ENCODE data around the gene KIAA0408. TPM values are rescaled to one million over a fixed set of nuclear protein-coding genes. Genes with fewer than 3 reads are reported as not detected.

The KIAA0408 gene
- total RNA-seq, 2 donors from 2014 or later = 1.5 to 1.8 TPM

GRCh38 chr6:127456465-127456864 is 2.7 kb downstream of the KIAA0408 start:
- H3K9me3 ChIP-seq = no peaks in the 10 kb centered on the region
- H3K36me3 ChIP-seq = no peaks in the 10 kb centered on the region
- H3K27ac ChIP-seq = peak overlapping the region in 1 of 2 donors; percentile 82
- H3K4me1 ChIP-seq = peaks cover 0 to 5% of the 10 kb centered on the region in 2 donors
- no peak overlapping the region for H3K4me3 ChIP-seq
- H3K27me3 ChIP-seq = no peaks in the 10 kb centered on the region
- TF ChIP-seq CTCF (IDR thresholded peaks at IDR 0.05) = no peak
- no peak for DNase-seq (ENCODE audit: low spot score)

- no peak for TF ChIP-seq CTCF (IDR thresholded peaks at IDR 0.05)
- no peak overlapping the region for H3K27ac ChIP-seq
- peaks cover 0 to 5% of the 10 kb centered on the region in 2 donors for H3K4me1 ChIP-seq
- DNase-seq (ENCODE audit: low spot score) = no peak
- no peaks in the 10 kb centered on the region for H3K9me3 ChIP-seq
- no peak overlapping the region for H3K4me3 ChIP-seq
- H3K36me3 ChIP-seq = peaks cover 2% of the 10 kb centered on the region
- no peaks in the 10 kb centered on the region for H3K27me3 ChIP-seq
These were observed 5.2 kb downstream of the KIAA0408 start for GRCh38 chr6:127453845-127454619.

DNA sequence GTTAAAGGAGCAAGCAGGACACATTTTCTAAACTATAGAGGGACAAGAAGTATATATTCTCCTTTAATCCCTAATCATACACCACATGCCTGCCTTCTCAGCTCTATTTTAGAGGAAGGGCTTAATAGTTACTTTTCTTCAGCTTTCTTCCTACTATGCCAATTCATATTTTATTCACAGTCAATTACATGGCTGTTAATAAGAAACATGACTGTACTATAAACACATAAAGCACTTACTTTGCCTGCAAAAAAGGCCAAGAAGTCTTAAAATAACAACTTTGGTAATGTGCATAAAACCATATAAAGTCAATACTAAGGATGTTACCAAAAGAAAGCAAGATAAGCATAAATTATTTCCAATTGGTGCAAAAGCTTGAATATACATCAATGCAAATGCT is 6.4 kb downstream of the KIAA0408 start:
- H3K4me3 ChIP-seq = no peak overlapping the region

GRCh38 chr6:127451388-127451787 is 7.8 kb downstream of the KIAA0408 start:
- DNase-seq (ENCODE audit: low spot score) = no peak
- peaks cover 0 to under 1% of the 10 kb centered on the region in 2 donors for H3K4me1 ChIP-seq
- H3K4me3 ChIP-seq = no peak overlapping the region
- H3K36me3 ChIP-seq = peaks cover 4% of the 10 kb centered on the region
- no peaks in the 10 kb centered on the region for H3K27me3 ChIP-seq
- no peaks in the 10 kb centered on the region for H3K9me3 ChIP-seq
- TF ChIP-seq CTCF (IDR thresholded peaks at IDR 0.05) = no peak
- no peak overlapping the region for H3K27ac ChIP-seq

More for the DNA sequence above, 6.4 kb downstream of the KIAA0408 start:
- Histone ChIP-seq H3K9me3 (no peaks in the 10 kb centered on the region), H3K36me3 (peaks cover 4% of the 10 kb centered on the region), H3K4me1 (peaks cover 0 to 5% of the 10 kb centered on the region in 2 donors), H3K27me3 (no peaks in the 10 kb centered on the region), H3K27ac (no peak overlapping the region)
- no peak for TF ChIP-seq CTCF (IDR thresholded peaks at IDR 0.05)
- no peak for DNase-seq (ENCODE audit: low spot score)

DNA sequence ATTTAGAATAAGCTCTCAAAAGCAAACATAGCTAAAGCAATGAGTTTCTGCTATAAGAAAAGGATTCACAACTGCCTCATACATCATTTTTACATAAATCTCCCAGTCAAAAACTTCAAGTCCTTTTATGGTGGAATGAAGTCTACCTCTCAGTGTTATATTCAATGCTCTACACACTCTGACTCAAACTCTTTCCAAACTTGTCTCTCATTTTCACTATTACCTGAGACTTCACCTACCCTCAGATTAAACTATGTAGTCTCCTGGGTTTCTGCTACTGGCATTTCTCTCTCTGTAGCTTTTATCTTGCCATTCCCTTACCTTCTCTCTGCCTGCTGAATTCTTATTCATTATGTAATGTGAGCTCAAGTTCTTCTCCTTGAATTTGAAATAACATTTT is 11.4 kb downstream of the KIAA0408 start:
- no peaks in the 10 kb centered on the region for H3K27me3 ChIP-seq
- H3K9me3 ChIP-seq = no peaks in the 10 kb centered on the region
- no peak for TF ChIP-seq CTCF (IDR thresholded peaks at IDR 0.05)
- no peak overlapping the region for H3K4me3 ChIP-seq
- no peak overlapping the region for H3K27ac ChIP-seq
- DNase-seq (ENCODE audit: low spot score) = no peak
- peaks cover 4% of the 10 kb centered on the region for H3K36me3 ChIP-seq
- H3K4me1 ChIP-seq = no peaks in the 10 kb centered on the region

- no peaks in the 10 kb centered on the region for H3K4me1 ChIP-seq
- no peak overlapping the region for H3K4me3 ChIP-seq
- H3K9me3 ChIP-seq = no peaks in the 10 kb centered on the region
- no peak for DNase-seq (ENCODE audit: low spot score)
- H3K27ac ChIP-seq = no peak overlapping the region
- TF ChIP-seq CTCF (IDR thresholded peaks at IDR 0.05) = no peak
- H3K27me3 ChIP-seq = no peaks in the 10 kb centered on the region
- H3K36me3 ChIP-seq = peaks cover 4% of the 10 kb centered on the region
These were observed 12.8 kb downstream of the KIAA0408 start for GRCh38 chr6:127446356-127446755.
